ENCODE results near the gene EEFSEC. TPM values are rescaled to one million over a fixed set of nuclear protein-coding genes. Genes with fewer than 3 reads are reported as not detected.

Gene EEFSEC
- total RNA-seq, 1 donor from 2014 or later: 6.1 TPM

- Histone ChIP-seq H3K9me3 (ENCODE audit: insufficient read depth, low read depth, low read length) (no peaks in the 10 kb centered on the region), H2AFZ (ENCODE audit: low read depth, low read length) (no peak overlapping the region), H3K9ac (ENCODE audit: low read length) (no peak overlapping the region), H3K4me2 (ENCODE audit: low read length) (no peak overlapping the region), H4K20me1 (ENCODE audit: insufficient read depth, low read length) (peaks cover 29% of the 10 kb centered on the region), H3K27me3 (ENCODE audit: insufficient read depth, low read length) (peaks cover 7% of the 10 kb centered on the region), H3K4me3 (ENCODE audit: insufficient read depth, low read depth, low read length) (no peak overlapping the region), H3K27ac (ENCODE audit: low read depth, low read length) (no peak overlapping the region), H3K36me3 (ENCODE audit: insufficient read depth, low read length) (no peaks in the 10 kb centered on the region), H3K4me1 (ENCODE audit: insufficient read depth, low read length) (peaks cover 5% of the 10 kb centered on the region), H3K79me2 (ENCODE audit: insufficient read depth, low read length) (no peaks in the 10 kb centered on the region)
- DNase-seq (ENCODE audit: low read depth) (no peak), FAIRE-seq (no peak)
- H3K27ac Mint-ChIP-seq (ENCODE audit: unreplicated experiment): no peak overlapping the region
- peaks cover 18% of the 10 kb centered on the region for H3K27me3 Mint-ChIP-seq (ENCODE audit: low read depth, unreplicated experiment)
- H3K36me3 Mint-ChIP-seq (ENCODE audit: low read depth, unreplicated experiment): peaks cover 7% of the 10 kb centered on the region
- H3K9me3 Mint-ChIP-seq (ENCODE audit: unreplicated experiment): peaks cover 2% of the 10 kb centered on the region
- H3K4me3 Mint-ChIP-seq (ENCODE audit: unreplicated experiment): no peak overlapping the region
- H3K4me1 Mint-ChIP-seq (ENCODE audit: low read depth, unreplicated experiment): peaks cover 13% of the 10 kb centered on the region
- TF ChIP-seq EZH2 (IDR thresholded peaks at IDR 0.05; ENCODE audit: insufficient read depth, low read length) (no peak), CTCF (IDR thresholded peaks at IDR 0.05; ENCODE audit: insufficient read depth, low read depth, low read length) (no peak)
These were observed 211.0 kb downstream of the EEFSEC start for GRCh38 chr3:128364291-128364690.

- Histone ChIP-seq H3K27me3 (ENCODE audit: insufficient read depth, low read length) (peaks cover 7% of the 10 kb centered on the region), H3K4me3 (ENCODE audit: insufficient read depth, low read depth, low read length) (no peak overlapping the region), H2AFZ (ENCODE audit: low read depth, low read length) (no peak overlapping the region), H3K4me2 (ENCODE audit: low read length) (no peak overlapping the region), H3K79me2 (ENCODE audit: insufficient read depth, low read length) (no peaks in the 10 kb centered on the region), H4K20me1 (ENCODE audit: insufficient read depth, low read length) (peaks cover 30% of the 10 kb centered on the region), H3K4me1 (ENCODE audit: insufficient read depth, low read length) (peaks cover 5% of the 10 kb centered on the region), H3K9me3 (ENCODE audit: insufficient read depth, low read depth, low read length) (no peaks in the 10 kb centered on the region), H3K36me3 (ENCODE audit: insufficient read depth, low read length) (no peaks in the 10 kb centered on the region), H3K27ac (ENCODE audit: low read depth, low read length) (no peak overlapping the region), H3K9ac (ENCODE audit: low read length) (no peak overlapping the region)
- Mint-ChIP-seq H3K27me3 (ENCODE audit: low read depth, unreplicated experiment) (peaks cover 21% of the 10 kb centered on the region), H3K4me3 (ENCODE audit: unreplicated experiment) (no peak overlapping the region), H3K27ac (ENCODE audit: unreplicated experiment) (no peak overlapping the region), H3K4me1 (ENCODE audit: low read depth, unreplicated experiment) (peaks cover 11% of the 10 kb centered on the region), H3K36me3 (ENCODE audit: low read depth, unreplicated experiment) (peaks cover 7% of the 10 kb centered on the region), H3K9me3 (ENCODE audit: unreplicated experiment) (peaks cover 2% of the 10 kb centered on the region)
- DNase-seq (ENCODE audit: low read depth): no peak
- no peak for TF ChIP-seq CTCF (IDR thresholded peaks at IDR 0.05; ENCODE audit: insufficient read depth, low read depth, low read length)
- TF ChIP-seq EZH2 (IDR thresholded peaks at IDR 0.05; ENCODE audit: insufficient read depth, low read length): no peak
- no peak for FAIRE-seq
These were observed 211.6 kb downstream of the EEFSEC start for GRCh38 chr3:128364808-128365360.

GRCh38 chr3:128366136-128366535 is 212.9 kb downstream of the EEFSEC start:
- H3K27ac Mint-ChIP-seq (ENCODE audit: unreplicated experiment): no peak overlapping the region
- Histone ChIP-seq H2AFZ (ENCODE audit: low read depth, low read length) (no peak overlapping the region), H3K4me3 (ENCODE audit: insufficient read depth, low read depth, low read length) (no peak overlapping the region), H3K36me3 (ENCODE audit: insufficient read depth, low read length) (no peaks in the 10 kb centered on the region), H3K9ac (ENCODE audit: low read length) (no peak overlapping the region), H3K27me3 (ENCODE audit: insufficient read depth, low read length) (peaks cover 7% of the 10 kb centered on the region), H3K4me1 (ENCODE audit: insufficient read depth, low read length) (peaks cover under 1% of the 10 kb centered on the region), H4K20me1 (ENCODE audit: insufficient read depth, low read length) (peaks cover 34% of the 10 kb centered on the region), H3K27ac (ENCODE audit: low read depth, low read length) (no peak overlapping the region), H3K79me2 (ENCODE audit: insufficient read depth, low read length) (no peaks in the 10 kb centered on the region), H3K4me2 (ENCODE audit: low read length) (no peak overlapping the region), H3K9me3 (ENCODE audit: insufficient read depth, low read depth, low read length) (no peaks in the 10 kb centered on the region)
- no peak overlapping the region for H3K4me3 Mint-ChIP-seq (ENCODE audit: unreplicated experiment)
- FAIRE-seq: no peak
- peaks cover 28% of the 10 kb centered on the region for H3K27me3 Mint-ChIP-seq (ENCODE audit: low read depth, unreplicated experiment)
- H3K36me3 Mint-ChIP-seq (ENCODE audit: low read depth, unreplicated experiment): peaks cover 7% of the 10 kb centered on the region
- no peak for TF ChIP-seq EZH2 (IDR thresholded peaks at IDR 0.05; ENCODE audit: insufficient read depth, low read length)
- no peak for TF ChIP-seq CTCF (IDR thresholded peaks at IDR 0.05; ENCODE audit: insufficient read depth, low read depth, low read length)
- DNase-seq (ENCODE audit: low read depth): no peak
- peaks cover 5% of the 10 kb centered on the region for H3K4me1 Mint-ChIP-seq (ENCODE audit: low read depth, unreplicated experiment)
- H3K9me3 Mint-ChIP-seq (ENCODE audit: unreplicated experiment): peaks cover 2% of the 10 kb centered on the region
